ENCODE measurements around the gene HSD11B2.

DNA sequence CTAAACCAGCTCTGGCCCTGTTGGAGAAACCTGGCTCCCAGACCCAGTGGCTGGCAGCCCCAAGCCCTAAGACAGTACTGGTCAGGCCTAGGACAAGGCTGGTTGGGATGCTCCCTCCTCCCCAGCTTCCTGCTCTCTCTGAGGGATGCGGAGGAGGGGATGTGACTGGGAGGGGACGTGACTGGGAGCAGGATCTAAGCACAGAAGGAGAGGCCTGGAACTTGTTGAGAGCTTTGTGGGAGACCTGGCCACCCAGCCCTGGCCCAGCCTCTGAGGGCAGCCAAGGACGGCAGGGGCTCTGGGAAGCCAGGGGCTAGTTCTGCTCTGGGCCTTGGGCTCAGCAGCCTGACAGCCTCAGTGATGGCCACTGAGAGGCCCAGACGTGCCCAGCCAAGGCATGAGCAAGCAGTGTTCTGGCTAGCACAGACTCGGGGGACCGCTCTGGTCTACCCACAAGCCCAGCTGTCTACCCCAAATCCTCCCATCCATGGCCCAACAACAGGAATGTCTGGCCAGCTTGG lies 27.3 kb downstream of the HSD11B2 start:
- TF ChIP-seq, protein P1, sequence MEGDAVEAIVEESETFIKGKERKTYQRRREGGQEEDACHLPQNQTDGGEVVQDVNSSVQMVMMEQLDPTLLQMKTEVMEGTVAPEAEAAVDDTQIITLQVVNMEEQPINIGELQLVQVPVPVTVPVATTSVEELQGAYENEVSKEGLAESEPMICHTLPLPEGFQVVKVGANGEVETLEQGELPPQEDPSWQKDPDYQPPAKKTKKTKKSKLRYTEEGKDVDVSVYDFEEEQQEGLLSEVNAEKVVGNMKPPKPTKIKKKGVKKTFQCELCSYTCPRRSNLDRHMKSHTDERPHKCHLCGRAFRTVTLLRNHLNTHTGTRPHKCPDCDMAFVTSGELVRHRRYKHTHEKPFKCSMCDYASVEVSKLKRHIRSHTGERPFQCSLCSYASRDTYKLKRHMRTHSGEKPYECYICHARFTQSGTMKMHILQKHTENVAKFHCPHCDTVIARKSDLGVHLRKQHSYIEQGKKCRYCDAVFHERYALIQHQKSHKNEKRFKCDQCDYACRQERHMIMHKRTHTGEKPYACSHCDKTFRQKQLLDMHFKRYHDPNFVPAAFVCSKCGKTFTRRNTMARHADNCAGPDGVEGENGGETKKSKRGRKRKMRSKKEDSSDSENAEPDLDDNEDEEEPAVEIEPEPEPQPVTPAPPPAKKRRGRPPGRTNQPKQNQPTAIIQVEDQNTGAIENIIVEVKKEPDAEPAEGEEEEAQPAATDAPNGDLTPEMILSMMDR (IDR thresholded peaks at IDR 0.05 in 8 of 11, conservative IDR thresholded peaks at IDR 0.05 in 3 of 11), result no peak
- TF ChIP-seq POLR2A (IDR thresholded peaks at IDR 0.05) (no peak), POLR2AphosphoS5 (IDR thresholded peaks at IDR 0.05) (peak; percentile 25 to 51 (median 41))

All from spleen (tissue), 7 donors.